ENCODE measurements around the gene ADAMTS14. TPM values are rescaled to one million over a fixed set of nuclear protein-coding genes. Genes with fewer than 3 reads are reported as not detected.

Gene ADAMTS14
- total RNA-seq, 2 donors from 2014 or later, result 0.33 TPM; not detected in 1

GRCh38 chr10:70735161-70735560 lies 62.9 kb downstream of the ADAMTS14 start:
- H3K4me3 ChIP-seq, result no peak overlapping the region
- H3K27me3 ChIP-seq, result no peaks in the 10 kb centered on the region
- intact Hi-C loops (cut with DNase I), result no loop called here
- H3K27ac ChIP-seq, result no peak overlapping the region
- H3K4me1 ChIP-seq, result no peaks in the 10 kb centered on the region
- TF ChIP-seq CTCF (IDR thresholded peaks at IDR 0.05) (no peak), POLR2A (IDR thresholded peaks at IDR 0.05) (no peak)
- WGBS, 2 donors, result 60 to 81% methylated on average over 2 to 3 of the region's 3 CpGs
- DNase-seq (no peak), ATAC-seq (no peak)
- no peaks in the 10 kb centered on the region for H3K9me3 ChIP-seq
- no peaks in the 10 kb centered on the region for H3K36me3 ChIP-seq (replicated peaks in 1 of 2; ENCODE audit: insufficient read depth in 1 of 2, low read depth in 2 of 2)

GRCh38 chr10:70736525-70736924 lies 64.2 kb downstream of the ADAMTS14 start:
- Histone ChIP-seq H3K4me3 (no peak overlapping the region), H3K36me3 (replicated peaks in 1 of 2; ENCODE audit: insufficient read depth in 1 of 2, low read depth in 2 of 2) (no peaks in the 10 kb centered on the region), H3K9me3 (no peaks in the 10 kb centered on the region), H3K27me3 (no peaks in the 10 kb centered on the region), H3K27ac (no peak overlapping the region), H3K4me1 (no peaks in the 10 kb centered on the region)
- intact Hi-C loops (cut with DNase I), result no loop called here
- no peak for ATAC-seq
- TF ChIP-seq POLR2A (IDR thresholded peaks at IDR 0.05) (no peak), CTCF (IDR thresholded peaks at IDR 0.05) (no peak)
- DNase-seq, result no peak
- 87 to 100% methylated on average over 2 to 3 of the region's 3 CpGs for WGBS, 2 donors

- no peaks in the 10 kb centered on the region for H3K36me3 ChIP-seq (replicated peaks in 1 of 2; ENCODE audit: insufficient read depth in 1 of 2, low read depth in 2 of 2)
- H3K4me3 ChIP-seq, result no peak overlapping the region
- DNase-seq (no peak), ATAC-seq (no peak)
- no peaks in the 10 kb centered on the region for H3K27me3 ChIP-seq
- TF ChIP-seq POLR2A (IDR thresholded peaks at IDR 0.05) (no peak), CTCF (IDR thresholded peaks at IDR 0.05) (no peak)
- WGBS, 2 donors, result 19 to 22% methylated on average over 5 to 6 of the region's 6 CpGs
- H3K27ac ChIP-seq, result no peak overlapping the region
- intact Hi-C loops (cut with DNase I), result no loop called here
- no peaks in the 10 kb centered on the region for H3K9me3 ChIP-seq
- no peaks in the 10 kb centered on the region for H3K4me1 ChIP-seq
Measured at GRCh38 chr10:70737250-70737649, 64.9 kb downstream of the ADAMTS14 start.

GRCh38 chr10:70738006-70738760 lies 65.9 kb downstream of the ADAMTS14 start:
- ATAC-seq, result no peak
- DNase-seq, result no peak
- Histone ChIP-seq H3K4me1 (no peaks in the 10 kb centered on the region), H3K9me3 (no peaks in the 10 kb centered on the region), H3K27ac (no peak overlapping the region), H3K4me3 (no peak overlapping the region), H3K36me3 (replicated peaks in 1 of 2; ENCODE audit: insufficient read depth in 1 of 2, low read depth in 2 of 2) (no peaks in the 10 kb centered on the region), H3K27me3 (no peaks in the 10 kb centered on the region)
- intact Hi-C loops (cut with DNase I), result no loop called here
- WGBS, 2 donors, result 66 to 78% methylated on average over 3 of the region's 3 CpGs
- TF ChIP-seq CTCF (IDR thresholded peaks at IDR 0.05) (no peak), POLR2A (IDR thresholded peaks at IDR 0.05) (no peak)

GRCh38 chr10:70738761-70739121 lies 66.4 kb downstream of the ADAMTS14 start:
- Histone ChIP-seq H3K27ac (no peak overlapping the region), H3K36me3 (replicated peaks in 1 of 2; ENCODE audit: insufficient read depth in 1 of 2, low read depth in 2 of 2) (no peaks in the 10 kb centered on the region), H3K4me3 (no peak overlapping the region), H3K27me3 (no peaks in the 10 kb centered on the region), H3K4me1 (no peaks in the 10 kb centered on the region), H3K9me3 (no peaks in the 10 kb centered on the region)
- 85 to 94% methylated on average over 12 of the region's 12 CpGs for WGBS, 2 donors
- DNase-seq (no peak), ATAC-seq (no peak)
- intact Hi-C loops (cut with DNase I), result no loop called here
- TF ChIP-seq POLR2A (IDR thresholded peaks at IDR 0.05) (no peak), CTCF (IDR thresholded peaks at IDR 0.05) (no peak)

All from body of pancreas (tissue), 4 donors.